Placental pericyte (primary cell): ENCODE data around the gene PELI3. TPM values are rescaled to one million over a fixed set of nuclear protein-coding genes. Genes with fewer than 3 reads are reported as not detected.

Experiments used
- small RNA-seq: library from RNA; depleted of rRNA; stranded (forward); fragments of <200 nt; gene quantifications from one replicate; pipeline ENCODE3, GENCODE V24; 2012; ENCODE audit warnings: low replicate concordance
- total RNA-seq: library from RNA; depleted of rRNA; stranded (reverse); fragments of >200 nt; gene quantifications from 2 replicates; pipeline ENCODE4 v1.2.3, GENCODE V29; 2012

The PELI3 gene, protein sequence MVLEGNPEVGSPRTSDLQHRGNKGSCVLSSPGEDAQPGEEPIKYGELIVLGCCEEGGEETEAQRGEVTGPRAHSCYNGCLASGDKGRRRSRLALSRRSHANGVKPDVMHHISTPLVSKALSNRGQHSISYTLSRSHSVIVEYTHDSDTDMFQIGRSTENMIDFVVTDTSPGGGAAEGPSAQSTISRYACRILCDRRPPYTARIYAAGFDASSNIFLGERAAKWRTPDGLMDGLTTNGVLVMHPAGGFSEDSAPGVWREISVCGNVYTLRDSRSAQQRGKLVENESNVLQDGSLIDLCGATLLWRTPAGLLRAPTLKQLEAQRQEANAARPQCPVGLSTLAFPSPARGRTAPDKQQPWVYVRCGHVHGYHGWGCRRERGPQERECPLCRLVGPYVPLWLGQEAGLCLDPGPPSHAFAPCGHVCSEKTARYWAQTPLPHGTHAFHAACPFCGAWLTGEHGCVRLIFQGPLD
- 11.4 and 11.9 TPM in 2 replicates for total RNA-seq

GRCh38 chr11:66466225-66467033, at the start of gene PELI3:
Gene PELI3, plus strand, starts transcription at chr11:66466905. Its CDS starts 1,224 bp downstream, at chr11:66468129.

DNA sequence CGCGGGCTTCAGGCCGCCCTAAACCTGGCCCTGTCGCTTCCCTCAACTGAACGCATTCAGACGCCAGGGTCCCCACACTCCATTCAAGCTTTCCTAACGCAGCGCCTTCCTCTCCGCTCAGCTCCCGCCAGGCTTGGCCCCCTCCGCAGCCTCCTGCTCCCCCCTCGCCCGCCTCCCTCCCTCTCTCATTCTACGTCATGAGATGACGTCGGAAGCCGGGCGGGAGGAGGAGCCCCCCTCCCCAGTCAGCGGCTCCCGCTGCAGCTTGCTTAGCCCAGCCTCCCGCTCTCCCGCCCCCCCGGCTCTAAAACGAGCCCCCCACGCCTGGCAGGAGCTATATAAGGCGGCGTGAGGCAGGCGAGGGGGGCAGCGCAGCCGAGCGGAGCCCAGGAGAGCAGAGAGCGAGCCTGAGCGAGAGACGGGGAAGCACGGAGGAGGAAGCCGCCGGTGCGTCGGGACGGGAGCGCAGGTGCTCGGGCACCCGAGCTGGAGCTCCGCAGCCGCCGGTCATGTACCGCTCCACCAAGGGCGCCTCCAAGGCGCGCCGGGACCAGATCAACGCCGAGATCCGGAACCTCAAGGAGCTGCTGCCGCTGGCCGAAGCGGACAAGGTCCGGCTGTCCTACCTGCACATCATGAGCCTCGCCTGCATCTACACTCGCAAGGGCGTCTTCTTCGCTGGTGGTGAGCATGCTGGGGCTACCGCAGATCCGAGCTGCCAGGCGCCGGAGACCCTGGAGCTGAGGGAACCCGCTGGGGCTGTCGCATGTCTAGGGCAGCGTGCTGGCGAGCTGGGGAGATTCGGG, 45.8 kb upstream of the PELI3 start, which contains the start of gene NPAS4:
TSS of gene NPAS4 (plus strand) at position 365 of the 806 bp plus-strand sequence. CDS start at position 510, 145 bp downstream.

GRCh38 chr11:66438504-66439466, 27.9 kb upstream of the PELI3 start, which contains the start of gene MRPL11:
Gene MRPL11, minus strand, starts transcription at chr11:66438848. Its CDS starts 94 bp downstream, at chr11:66438754.

DNA sequence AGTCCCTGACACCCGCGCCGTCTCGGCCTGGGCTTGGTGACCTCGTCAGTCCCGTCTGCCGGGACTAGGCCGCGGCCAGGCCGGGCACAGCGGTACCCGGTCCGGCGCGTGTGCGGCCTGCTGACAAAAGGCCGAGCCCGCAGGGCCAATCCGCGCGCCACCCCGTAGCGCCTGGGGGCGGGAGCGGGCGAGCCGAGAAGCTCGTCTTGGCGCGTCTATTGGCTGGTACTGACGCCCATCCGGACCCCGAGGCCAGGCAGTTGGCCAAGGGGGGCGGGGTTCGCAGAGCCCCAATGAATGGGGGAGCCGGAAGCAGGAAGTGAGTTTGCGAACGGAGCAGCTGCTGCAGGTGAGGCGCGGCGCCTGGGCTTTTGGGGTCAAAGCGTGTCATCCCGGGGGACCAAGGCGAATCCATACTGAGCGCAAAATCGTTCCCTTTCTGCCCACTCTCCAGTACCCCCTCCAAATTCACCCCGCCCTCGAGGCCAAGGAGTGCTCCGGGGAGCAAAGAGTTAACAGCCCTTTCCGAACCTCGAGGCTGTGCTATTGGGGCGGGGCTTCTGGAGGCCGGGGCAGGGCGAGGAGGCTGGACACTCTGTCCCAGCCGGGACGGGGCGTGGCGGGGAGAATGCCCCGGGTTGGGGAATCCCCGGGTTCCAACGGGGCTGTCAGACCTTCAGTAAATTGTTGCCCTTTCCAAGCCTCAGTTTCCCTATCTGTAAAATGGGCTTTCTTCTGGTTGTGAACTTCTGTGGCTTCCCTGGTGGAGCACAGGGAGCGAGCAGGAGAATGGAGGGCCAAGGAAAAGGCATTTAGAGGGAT, 13.6 kb downstream of the PELI3 start, which contains the start of gene DPP3:
TSS of gene DPP3 (plus strand) at position 318 of the 822 bp plus-strand sequence. CDS start 1,767 bp downstream, outside the sequence.

GRCh38 chr11:66510271-66510989, 43.7 kb downstream of the PELI3 start, which contains the start of gene BBS1:
Gene BBS1, plus strand, starts transcription at chr11:66510635. Its CDS starts 25 bp downstream, at chr11:66510660.

Small RNAs within 50 kb of the gene (small RNA-seq; reads per million reads assigned to genes)
- gene RF00416: not detected

Other genes with a start within 250 kb of the PELI3 start
- gene KLC2, start 209.2 kb upstream of the PELI3 start, total RNA-seq: 26.3 and 33.2 TPM in 2 replicates
- gene RAB1B, start 198.3 kb upstream of the PELI3 start, total RNA-seq: 95.9 and 142 TPM in 2 replicates
- not detected in 2 replicates for gene CNIH2, start 188.7 kb upstream of the PELI3 start, total RNA-seq
- 154 and 160 TPM in 2 replicates for gene YIF1A, start 177.8 kb upstream of the PELI3 start, total RNA-seq
- 0.88 TPM in 1 of 2 replicates, not detected in the other for gene TMEM151A, start 175.0 kb upstream of the PELI3 start, total RNA-seq
- 111 and 123 TPM in 2 replicates for gene CD248, start 149.9 kb upstream of the PELI3 start, total RNA-seq
- 23.0 and 56.7 TPM in 2 replicates for gene RIN1, start 130.5 kb upstream of the PELI3 start, total RNA-seq
- gene BRMS1, start 121.8 kb upstream of the PELI3 start, total RNA-seq: 70.5 and 75.3 TPM in 2 replicates
- 28.8 and 30.0 TPM in 2 replicates for gene B4GAT1, start 119.3 kb upstream of the PELI3 start, total RNA-seq
- 0.29 and 0.44 TPM in 2 replicates for gene SLC29A2, start 95.1 kb upstream of the PELI3 start, total RNA-seq
- not detected in 2 replicates for gene NPAS4, start 45.9 kb upstream of the PELI3 start, total RNA-seq
- gene MRPL11, start 28.1 kb upstream of the PELI3 start, total RNA-seq: 30.9 and 41.1 TPM in 2 replicates
- 41.8 and 61.1 TPM in 2 replicates for gene DPP3, start 13.5 kb downstream of the PELI3 start, total RNA-seq
- gene BBS1, start 43.7 kb downstream of the PELI3 start, total RNA-seq: 29.1 and 34.4 TPM in 2 replicates
- gene ZDHHC24, start 79.1 kb downstream of the PELI3 start, total RNA-seq: 11.3 and 12.0 TPM in 2 replicates
- gene ACTN3, start 80.0 kb downstream of the PELI3 start, total RNA-seq: not detected in 2 replicates
- 12.7 and 19.0 TPM in 2 replicates for gene CTSF, start 101.7 kb downstream of the PELI3 start, total RNA-seq
- 0.29 and 0.44 TPM in 2 replicates for gene CCDC87, start 126.2 kb downstream of the PELI3 start, total RNA-seq
- 23.6 and 32.2 TPM in 2 replicates for gene CCS, start 126.3 kb downstream of the PELI3 start, total RNA-seq
- gene RBM14, start 149.7 kb downstream of the PELI3 start, total RNA-seq: 14.4 and 53.5 TPM in 2 replicates
- gene RBM4, start 171.8 kb downstream of the PELI3 start, total RNA-seq: 90.1 and 106 TPM in 2 replicates
- 15.3 and 20.3 TPM in 2 replicates for gene RBM4B, start 211.0 kb downstream of the PELI3 start, total RNA-seq